Esophagus squamous epithelium (tissue), 4 donors: ENCODE results near the gene PRR15L.

Experiments
- CTCF ChIP-seq, 6 experiments: fragments of 450-650 bp in 4 of 6; fragments of 200-600 bp in 2 of 6; sonication (generic) in 2 of 6; IDR thresholded peaks; one replicate each; pipeline ENCODE4 v1.5.1; 2016 to 2019; ENCODE audit warnings: antibody characterized with exemption in 6 of 6, mild to moderate bottlenecking in 4 of 6, moderate library complexity in 4 of 6
- POLR2A ChIP-seq, 4 donors: fragments of 450-650 bp; IDR thresholded peaks; one replicate each; pipeline ENCODE4 v1.6.1; 2017; ENCODE audit warnings: antibody characterized with exemption in 4 of 4, mild to moderate bottlenecking in 4 of 4, moderate library complexity in 3 of 4

GRCh38 chr17:47931848-47932247, 25.8 kb downstream of the PRR15L start:
- no peak for TF ChIP-seq CTCF (IDR thresholded peaks at IDR 0.05)
- TF ChIP-seq POLR2A (IDR thresholded peaks at IDR 0.05): no peak
